D341Med (cell line): ENCODE measurements around the gene GRB2.
"Not testable (repeated sequence)": the region's sequence is repeated elsewhere in the genome, so short reads cannot be mapped to it uniquely, and the experiment has no call there.

Experiments used
- DNase-seq: peaks from one replicate; pipeline ENCODE4 v3.0.0; 2012; ENCODE audit warnings: low spot score

GRB2 gene

GRCh38 chr17:75318615-75319222 lies 86.8 kb downstream of the GRB2 start:
- no peak for DNase-seq

GRCh38 chr17:75318211-75318610 lies 87.3 kb downstream of the GRB2 start:
- no peak for DNase-seq

- DNase-seq = no peak
These were observed 87.8 kb downstream of the GRB2 start for GRCh38 chr17:75317671-75318070.

GRCh38 chr17:75316253-75316652 lies 89.2 kb downstream of the GRB2 start:
- DNase-seq = no peak

DNA sequence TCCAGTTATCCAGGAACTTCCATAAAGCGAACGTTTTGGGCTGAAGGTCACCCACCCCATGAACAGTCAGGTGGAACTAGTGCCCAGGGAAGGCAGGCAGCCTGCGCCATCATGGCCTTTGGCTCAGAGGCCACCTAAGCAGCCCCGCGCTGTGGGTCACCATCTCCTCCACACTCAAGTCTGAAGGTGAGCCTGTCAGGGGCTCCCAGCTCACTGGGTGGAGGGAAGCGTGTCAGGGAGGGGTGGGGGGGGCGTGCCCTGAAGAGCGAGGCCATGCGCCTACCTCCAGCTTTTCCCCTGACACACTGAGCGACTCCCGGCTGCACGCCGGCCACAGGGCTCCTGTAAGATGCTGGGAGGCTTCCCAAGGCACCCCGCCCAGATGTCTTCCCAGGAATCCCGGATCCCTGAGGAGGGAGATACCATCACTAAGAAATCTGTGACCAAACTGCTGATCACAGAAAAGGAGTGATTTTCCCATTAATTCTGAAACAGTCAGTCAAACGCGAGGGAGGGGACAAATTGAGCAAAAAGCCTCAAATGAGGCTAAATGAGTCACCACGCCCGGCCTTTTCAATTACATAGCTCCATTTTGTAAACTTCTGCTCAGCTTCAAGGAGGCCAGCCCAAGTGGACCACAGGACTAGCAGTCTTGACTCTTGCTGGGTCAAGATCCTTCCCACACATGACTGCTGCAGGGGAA lies 89.8 kb downstream of the GRB2 start:
- DNase-seq = no peak

GRCh38 chr17:75313941-75314551 lies 91.4 kb downstream of the GRB2 start:
- no peak for DNase-seq

DNA sequence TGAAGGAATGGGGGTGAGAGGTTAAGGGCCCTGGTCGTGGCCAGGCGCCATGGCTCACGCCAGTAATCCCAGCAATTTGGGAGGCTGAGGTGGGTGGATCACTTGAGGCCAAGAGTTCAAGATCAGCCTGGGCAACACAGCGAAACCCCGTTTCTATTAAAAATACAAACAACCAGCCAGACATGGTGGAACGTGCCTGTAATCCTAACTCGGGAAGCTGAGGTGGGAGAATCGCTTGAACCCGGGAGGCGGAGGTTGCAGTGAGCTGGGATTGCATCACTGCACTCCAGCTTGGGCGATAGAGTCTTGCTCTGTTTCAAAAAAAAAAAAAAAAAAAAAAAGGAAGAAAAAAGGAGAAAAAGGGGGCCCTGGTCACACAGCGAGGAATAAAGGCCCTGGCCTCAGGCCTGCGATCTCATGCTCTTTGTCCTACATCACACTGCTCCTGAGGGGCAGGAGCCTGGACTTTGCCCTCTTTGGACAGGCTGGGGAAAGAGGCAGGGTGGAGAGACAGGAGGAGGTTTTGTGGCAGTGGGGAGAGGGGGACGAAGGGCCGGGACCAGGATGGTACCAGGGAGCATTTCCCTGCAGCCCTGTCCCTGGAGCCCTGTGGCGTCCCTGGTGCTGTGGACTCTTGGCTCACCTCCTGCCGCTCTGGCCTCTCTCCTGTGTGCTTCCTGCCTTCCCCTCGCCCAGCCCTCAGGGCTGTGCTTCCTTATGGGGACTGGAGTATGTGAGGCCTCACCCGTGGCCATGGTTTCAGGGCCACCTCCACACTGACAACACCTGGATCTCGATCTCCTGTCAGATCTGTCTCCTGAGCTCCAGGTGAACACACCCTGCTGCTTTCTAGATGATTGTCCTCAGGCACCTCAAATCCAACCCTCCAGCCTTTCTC lies 96.5 kb downstream of the GRB2 start:
- no peak for DNase-seq

DNA sequence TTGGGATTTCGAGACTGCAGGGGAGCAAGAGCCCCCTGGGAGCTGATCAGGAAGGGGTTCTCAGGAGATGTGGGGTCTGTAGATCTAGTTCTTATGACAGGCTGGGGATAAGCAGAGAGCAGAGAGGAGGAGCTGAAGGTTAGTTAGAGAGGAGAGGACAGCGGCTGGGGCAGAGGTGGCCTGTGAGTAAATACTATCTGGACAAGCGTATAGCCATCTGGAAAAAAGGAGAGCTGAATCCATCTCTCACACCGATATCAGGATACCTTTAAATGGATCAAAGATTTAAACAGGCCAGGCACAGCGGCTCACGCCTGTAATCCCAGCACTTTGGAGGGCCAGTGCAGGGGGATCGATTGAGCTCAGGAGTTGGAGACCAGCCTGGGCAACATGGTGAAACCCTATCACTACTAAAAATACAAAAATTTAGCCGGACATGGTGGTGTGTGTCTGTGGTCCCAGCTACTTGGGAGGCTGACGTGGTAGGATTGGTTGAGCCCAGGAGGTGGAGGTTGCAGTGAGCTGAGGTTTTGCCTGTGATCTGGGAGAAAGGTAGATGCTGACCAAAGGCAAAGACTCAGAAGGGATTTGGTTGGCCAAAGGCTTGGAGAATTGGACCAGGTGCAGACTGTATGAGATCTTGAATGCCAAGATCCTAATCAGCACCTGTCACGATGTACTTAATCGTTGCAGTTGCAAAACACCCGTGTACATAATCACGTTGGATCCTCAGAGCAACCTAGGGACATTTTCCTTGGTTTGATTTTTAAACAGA lies 97.3 kb downstream of the GRB2 start:
- DNase-seq = no peak

- DNase-seq = no peak
These were observed 103.8 kb downstream of the GRB2 start for GRCh38 chr17:75301502-75302206.

GRCh38 chr17:75301049-75301448 lies 104.4 kb downstream of the GRB2 start:
- DNase-seq = no peak

GRCh38 chr17:75300280-75300679 lies 105.2 kb downstream of the GRB2 start:
- DNase-seq = no peak

- no peak for DNase-seq
These were observed 110.0 kb downstream of the GRB2 start for GRCh38 chr17:75295201-75296158.

DNA sequence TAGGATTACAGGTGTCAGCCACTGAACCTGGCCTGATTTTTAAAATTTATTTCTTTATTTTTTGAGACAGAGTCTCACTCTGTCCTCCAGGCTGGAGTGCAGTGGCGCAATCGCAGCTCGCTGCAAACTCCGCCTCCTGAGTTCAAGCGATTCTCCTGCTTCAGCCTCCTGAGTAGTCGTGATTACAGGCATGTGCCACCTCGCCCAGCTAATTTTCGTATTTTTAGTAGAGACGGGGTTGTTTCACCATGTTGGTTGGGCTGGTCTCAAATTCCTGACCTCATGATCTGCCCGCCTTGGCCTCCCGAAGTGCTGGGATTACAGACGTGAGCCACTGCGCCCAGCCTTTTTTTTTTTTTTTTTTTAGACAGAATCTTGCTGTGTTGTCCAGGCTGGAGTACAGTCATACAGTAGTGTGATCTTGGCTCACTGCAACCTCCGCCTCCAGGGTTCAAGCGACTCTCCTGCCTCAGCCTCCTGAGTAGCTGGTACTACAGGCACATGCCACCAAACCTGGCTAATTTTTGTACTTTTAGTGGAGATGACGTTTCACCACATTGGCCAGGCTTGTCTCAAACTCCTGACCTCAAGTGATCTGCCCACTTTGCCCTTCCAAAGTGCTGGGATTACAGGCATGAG lies 112.5 kb downstream of the GRB2 start:
- not testable (repeated sequence) for DNase-seq

GRCh38 chr17:75289832-75290337 lies 115.6 kb downstream of the GRB2 start:
- DNase-seq = peak; percentile 69

GRCh38 chr17:75289115-75289831 lies 116.2 kb downstream of the GRB2 start, which contains the start of gene SLC25A19:
Gene SLC25A19, minus strand, starts transcription at chr17:75289433. Its CDS starts 2,669 bp downstream, at chr17:75286764.
- DNase-seq = peak; percentile 100

GRCh38 chr17:75288770-75289114 lies 116.7 kb downstream of the GRB2 start:
- DNase-seq = no peak

DNA sequence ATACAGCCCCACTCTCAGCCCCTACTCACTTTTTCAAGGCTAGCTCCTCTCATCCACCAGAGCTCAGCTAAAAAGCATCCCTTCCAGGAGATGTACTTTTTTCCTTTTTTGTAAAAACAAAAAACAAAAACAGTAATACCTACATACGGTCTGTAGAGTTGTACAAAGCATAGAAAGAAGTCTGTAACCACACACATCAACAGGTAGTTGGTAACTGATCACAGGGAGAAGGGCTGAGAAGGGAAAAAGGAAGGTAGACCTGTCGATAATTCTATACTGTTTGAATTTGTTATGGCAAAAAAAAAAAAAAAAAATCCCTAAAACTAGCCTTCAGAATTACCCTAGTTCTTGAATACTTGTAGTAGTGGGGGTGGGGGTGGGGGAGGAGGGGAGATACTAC lies 117.1 kb downstream of the GRB2 start:
- no peak for DNase-seq

DNA sequence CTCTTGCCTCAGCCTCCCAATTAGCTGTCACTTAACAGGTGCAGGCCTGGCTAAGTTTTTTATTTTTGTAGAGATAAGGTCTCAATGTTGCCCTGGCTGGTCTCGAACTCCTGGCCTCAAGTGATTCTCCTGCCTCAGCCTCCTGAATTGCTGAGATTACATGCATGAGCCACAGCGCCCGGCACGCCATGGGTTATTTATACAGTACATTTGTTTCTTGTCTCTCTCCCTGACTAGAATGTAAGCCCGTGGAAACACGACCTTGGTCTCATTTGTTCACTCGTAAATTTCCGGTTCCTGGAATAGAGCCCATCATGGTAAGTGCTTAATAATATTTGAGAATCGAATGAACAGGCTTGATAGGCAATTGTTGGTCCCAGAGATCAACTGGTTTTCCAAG lies 118.3 kb downstream of the GRB2 start:
- DNase-seq = no peak
